IMR-90 (cell line): ENCODE measurements around the gene PGBD5. TPM values are rescaled to one million over a fixed set of nuclear protein-coding genes. Genes with fewer than 3 reads are reported as not detected.

Source experiments
- ATAC-seq: fragments of 200-7000 bp; cut with Tn5 transposase; 2 replicates; pipeline ENCODE4 v1.9.1; 2020; ENCODE audit warnings: low read depth, mild to moderate bottlenecking, moderate library complexity
- BruUV-seq: library from RNA; stranded (reverse); fragments of 400-500 nt; replicated peaks from 2 replicates; lab custom pipeline; 2021; lab: Mats Ljungman, UMichigan
- CTCF ChIA-PET: fragments of 300-600 bp; formaldehyde crosslinking; extraction: SDS; loops from one replicate; lab custom pipeline; 2021; ENCODE audit warnings: antibody characterized with exemption; lab: Yijun Ruan, JAX
- POLR2A ChIA-PET: fragments of 300-600 bp; sonication (Branson Sonifier 250); formaldehyde crosslinking; loops from one replicate; lab custom pipeline; 2022; ENCODE audit warnings: antibody characterized with exemption; ENCODE audit not compliant: unreplicated experiment; lab: Charles Lee
- DNase-seq: peaks from one replicate; pipeline ENCODE4 v3.0.0; 2013
- H2AFZ ChIP-seq: replicated peaks from 2 replicates; pipeline ENCODE3; 2013; ENCODE audit warnings: low read length, mild to moderate bottlenecking; ENCODE audit not compliant: poor library complexity
- H2AK5ac ChIP-seq: 2 replicates; pipeline ENCODE4 v1.6.1; 2013; ENCODE audit warnings: low read depth, low read length, inconsistent platforms
- H2AK9ac ChIP-seq: replicated peaks from 2 replicates; pipeline ENCODE3; 2013; ENCODE audit warnings: mild to moderate bottlenecking, low read depth, low read length, moderate library complexity; ENCODE audit not compliant: poor library complexity
- H2BK120ac ChIP-seq: 2 replicates; pipeline ENCODE4 v1.6.1; 2013; ENCODE audit warnings: low read depth, low read length, inconsistent platforms
- H2BK15ac ChIP-seq: 3 replicates; pipeline ENCODE4 v1.6.1; 2013; ENCODE audit warnings: low read depth, low read length, inconsistent platforms
- H2BK20ac ChIP-seq: 2 replicates; pipeline ENCODE4 v1.6.1; 2013; ENCODE audit warnings: low read depth, mild to moderate bottlenecking, inconsistent platforms, low read length, moderate library complexity
- H2BK5ac ChIP-seq: 2 replicates; pipeline ENCODE4 v1.6.1; 2013; ENCODE audit warnings: mild to moderate bottlenecking, low read depth, low read length, inconsistent platforms; ENCODE audit not compliant: poor library complexity, severe bottlenecking
- H3K14ac ChIP-seq: replicated peaks from 2 replicates; pipeline ENCODE4 v1.6.1; 2013; ENCODE audit warnings: low read depth, low read length, inconsistent platforms
- H3K18ac ChIP-seq: 2 replicates; pipeline ENCODE4 v1.6.1; 2013; ENCODE audit warnings: low read depth, low read length, control low read depth
- H3K23ac ChIP-seq: 2 replicates; pipeline ENCODE4 v1.6.1; 2013; ENCODE audit warnings: low read depth, low read length, inconsistent platforms
- H3K27ac ChIP-seq: 2 replicates; pipeline ENCODE4 v1.5.1; 2013; ENCODE audit warnings: mild to moderate bottlenecking, control low read depth, low read length; ENCODE audit not compliant: insufficient read depth
- H3K27me3 ChIP-seq: 2 replicates; pipeline ENCODE4 v1.6.1; 2013; ENCODE audit warnings: low read length; ENCODE audit not compliant: control insufficient read depth, insufficient read depth
- H3K36me3 ChIP-seq: 2 replicates; pipeline ENCODE4 v1.6.1; 2013; ENCODE audit warnings: low read length, mixed read lengths; ENCODE audit not compliant: control insufficient read depth, insufficient read depth
- H3K4ac ChIP-seq: 2 replicates; pipeline ENCODE4 v1.6.1; 2013; ENCODE audit warnings: low read depth, low read length, inconsistent platforms
- H3K4me1 ChIP-seq: 2 replicates; pipeline ENCODE4 v1.6.1; 2013; ENCODE audit warnings: low read length, mixed read lengths; ENCODE audit not compliant: control insufficient read depth, insufficient read depth
- H3K4me2 ChIP-seq: 2 replicates; pipeline ENCODE4 v1.6.1; 2013; ENCODE audit warnings: low read depth, mild to moderate bottlenecking, control low read depth, low read length, moderate library complexity
- H3K4me3 ChIP-seq: 2 replicates; pipeline ENCODE4 v1.5.1; 2013; ENCODE audit warnings: low read depth, mild to moderate bottlenecking, control low read depth, low read length, moderate library complexity; ENCODE audit not compliant: insufficient read depth
- H3K56ac ChIP-seq: 2 replicates; pipeline ENCODE4 v1.6.1; 2013; ENCODE audit warnings: low read length, inconsistent platforms; ENCODE audit not compliant: insufficient read depth; ENCODE audit errors: extremely low read depth
- H3K79me1 ChIP-seq, 2 experiments: 2 replicates each; pipeline ENCODE4 v1.6.1; 2013; ENCODE audit warnings: low read length in 2 of 2, inconsistent platforms in 1 of 2, low read depth in 1 of 2
- H3K9ac ChIP-seq: 2 replicates; pipeline ENCODE4 v1.6.1; 2013; ENCODE audit warnings: low read depth, low read length, control low read depth
- H3K9me1 ChIP-seq: 2 replicates; pipeline ENCODE4 v1.6.1; 2013; ENCODE audit warnings: low read length, inconsistent platforms; ENCODE audit not compliant: insufficient read depth
- H3K9me3 ChIP-seq: 2 replicates; pipeline ENCODE4 v1.6.1; 2013; ENCODE audit warnings: low read length; ENCODE audit not compliant: control insufficient read depth, insufficient read depth
- H4K20me1 ChIP-seq: 2 replicates; pipeline ENCODE4 v1.6.1; 2013; ENCODE audit warnings: low read length, inconsistent platforms; ENCODE audit not compliant: insufficient read depth
- H4K5ac ChIP-seq: 2 replicates; pipeline ENCODE4 v1.6.1; 2013; ENCODE audit warnings: mild to moderate bottlenecking, low read depth, low read length, control low read depth
- H4K8ac ChIP-seq, 2 experiments: 2 replicates each; pipeline ENCODE4 v1.6.1; 2013; ENCODE audit warnings: low read depth in 2 of 2, low read length in 2 of 2, control low read depth in 1 of 2, inconsistent platforms in 1 of 2
- H4K91ac ChIP-seq: 2 replicates; pipeline ENCODE4 v1.6.1; 2013; ENCODE audit warnings: low read depth, low read length, inconsistent platforms; ENCODE audit not compliant: insufficient read depth
- BHLHE40 ChIP-seq: fragments of 150-350 bp; IDR thresholded peaks from 2 replicates; pipeline ENCODE4 v1.6.1; 2016; ENCODE audit warnings: mild to moderate bottlenecking, low read depth, low read length
- CEBPB ChIP-seq: IDR thresholded peaks from 2 replicates; pipeline ENCODE4 v1.6.1; 2012; ENCODE audit warnings: low read depth, low read length, improper control_type of control experiment
- CHD1 ChIP-seq: IDR thresholded peaks from 2 replicates; pipeline ENCODE4 v1.6.1; 2012; ENCODE audit warnings: low read depth, low read length, improper control_type of control experiment
- CTCF ChIP-seq: conservative IDR thresholded peaks from 2 replicates; pipeline ENCODE4 v1.5.1; 2012; ENCODE audit warnings: mild to moderate bottlenecking, low read depth, low read length, improper control_type of control experiment
- ELK1 ChIP-seq: fragments of 150-350 bp; IDR thresholded peaks from 2 replicates; pipeline ENCODE4 v1.6.1; 2016; ENCODE audit warnings: low read depth, mild to moderate bottlenecking, low read length, moderate library complexity, borderline replicate concordance
- FOS ChIP-seq: fragments of 150-350 bp; IDR thresholded peaks from 2 replicates; pipeline ENCODE4 v1.6.1; 2016; ENCODE audit warnings: low read depth, low read length
- MAFK ChIP-seq: IDR thresholded peaks from 2 replicates; pipeline ENCODE4 v1.6.1; 2012; ENCODE audit warnings: low read depth, low read length, improper control_type of control experiment
- MAZ ChIP-seq: IDR thresholded peaks from 2 replicates; pipeline ENCODE4 v1.6.1; 2012; ENCODE audit warnings: low read depth, mild to moderate bottlenecking, low read length, improper control_type of control experiment, moderate library complexity, borderline replicate concordance
- MXI1 ChIP-seq: IDR thresholded peaks from 2 replicates; pipeline ENCODE4 v1.6.1; 2012; ENCODE audit warnings: low read depth, mild to moderate bottlenecking, low read length, moderate library complexity, borderline replicate concordance
- NFE2L2 ChIP-seq: fragments of 150-350 bp; IDR thresholded peaks from 2 replicates; pipeline ENCODE4 v1.6.1; 2016; ENCODE audit warnings: low read depth, mild to moderate bottlenecking, low read length
- POLR2A ChIP-seq: IDR thresholded peaks from 2 replicates; pipeline ENCODE4 v1.6.1; 2012; ENCODE audit warnings: mild to moderate bottlenecking, low read depth, low read length
- RAD21 ChIP-seq: IDR thresholded peaks from 2 replicates; pipeline ENCODE4 v1.6.1; 2012; ENCODE audit warnings: low read length, improper control_type of control experiment
- RCOR1 ChIP-seq: IDR thresholded peaks from 2 replicates; pipeline ENCODE4 v1.6.1; 2012; ENCODE audit warnings: mild to moderate bottlenecking, low read length, improper control_type of control experiment; ENCODE audit not compliant: insufficient replicate concordance
- RFX5 ChIP-seq: IDR thresholded peaks from 2 replicates; pipeline ENCODE4 v1.8.0; 2012; ENCODE audit warnings: low read depth, mild to moderate bottlenecking, low read length, moderate library complexity
- SMC3 ChIP-seq: fragments of 150-350 bp; IDR thresholded peaks from 2 replicates; pipeline ENCODE4 v1.6.1; 2016; ENCODE audit warnings: low read depth, mild to moderate bottlenecking, antibody characterized with exemption, low read length, moderate library complexity
- USF2 ChIP-seq: fragments of 150-350 bp; IDR thresholded peaks from 2 replicates; pipeline ENCODE4 v1.6.1; 2017; ENCODE audit warnings: mild to moderate bottlenecking, antibody characterized with exemption, low read length, low read depth
- WGBS, 2 experiments: methylation state at CpG; one replicate each; pipeline versions ENCODE4 v1.1.5 to v1.1.7; 2013; ENCODE audit warnings: missing lambda C conversion rate in 2 of 2; ENCODE audit not compliant: insufficient read length in 1 of 2; ENCODE audit errors: extremely low coverage in 2 of 2; 5-methylcytosine and 5-hydroxymethylcytosine counted together
- dilution Hi-C: fragments of 300-500 bp; cut with HindIII; formaldehyde crosslinking; loops from one replicate; pipeline ENCODE4 v1.14.3; 2018; ENCODE audit warnings: low sequenced_read_pairs; ENCODE audit not compliant: unreplicated experiment
- in situ Hi-C: fragments of 300-500 bp; cut with MboI; formaldehyde crosslinking; loops from 3 replicates; pipeline ENCODE4 v1.14.3; 2019; ENCODE audit warnings: low sequenced_read_pairs, inconsistent platforms, mixed read lengths
- intact Hi-C: fragments of 100-400 bp; cut with micrococcal nuclease; formaldehyde crosslinking; loops from 2 replicates; pipeline ENCODE4 v1.10.0; 2022
- polyA plus RNA-seq, 3 experiments: library from polyadenylated mRNA; depleted of rRNA; stranded (reverse); fragments of >200 nt; gene quantifications; 2 replicates each; pipeline ENCODE4 v1.2.3, GENCODE V29; 2012; ENCODE audit warnings: low replicate concordance in 1 of 3
- total RNA-seq: library from RNA; depleted of rRNA; stranded (reverse); fragments of >200 nt; gene quantifications from 2 replicates; pipeline ENCODE4 v1.2.3, GENCODE V29; 2012

Gene PGBD5
- total and polyA plus RNA-seq, 2 of the 4 experiments (the other 2 are of a cell fraction), result 0.18 to 0.36 TPM

- no peaks in the 10 kb centered on the region for H4K20me1 ChIP-seq
- no peaks in the 10 kb centered on the region for H3K9me3 ChIP-seq
- no peak overlapping the region for H2AK5ac ChIP-seq
- H2BK5ac ChIP-seq, result no peak overlapping the region
- no peak overlapping the region for H4K5ac ChIP-seq
- no peaks in the 10 kb centered on the region for H3K9me1 ChIP-seq
- dilution Hi-C loops, result no loop called here
- H3K9ac ChIP-seq, result no peak overlapping the region
- ATAC-seq, result no peak
- no peak overlapping the region for H4K8ac ChIP-seq
- no peak overlapping the region for H2BK15ac ChIP-seq
- H3K4me1 ChIP-seq, result no peaks in the 10 kb centered on the region; the same call in 1 of the 2 replicates
- no peak overlapping the region for H3K14ac ChIP-seq
- no peak overlapping the region for H3K18ac ChIP-seq
- H3K4ac ChIP-seq, result no peak overlapping the region
- no peaks in the 10 kb centered on the region for H3K27me3 ChIP-seq
- in situ Hi-C loops, result no loop called here
- no peaks in the 10 kb centered on the region for H3K36me3 ChIP-seq
- H3K4me3 ChIP-seq, result no peak overlapping the region
- BruUV-seq, result no TSS peak
- POLR2A ChIA-PET, result no interaction called here
- TF ChIP-seq FOS, result no peak
- no peak for TF ChIP-seq ELK1
- no peak for TF ChIP-seq CEBPB
- TF ChIP-seq CHD1, result no peak
- TF ChIP-seq USF2, result no peak
- no peak for TF ChIP-seq CTCF
- no peak for TF ChIP-seq SMC3
- no peak for TF ChIP-seq MAZ
- TF ChIP-seq RCOR1, result no peak
- TF ChIP-seq BHLHE40, result no peak
- no peak for TF ChIP-seq RAD21
- TF ChIP-seq MXI1, result no peak
- TF ChIP-seq MAFK, result no peak
- TF ChIP-seq POLR2A, result no peak
- no peak for TF ChIP-seq RFX5
- TF ChIP-seq NFE2L2, result no peak
- no peak overlapping the region for H4K91ac ChIP-seq
- H3K27ac ChIP-seq, result no peak overlapping the region
- H2BK120ac ChIP-seq, result no peak overlapping the region
- no peak overlapping the region for H3K23ac ChIP-seq
- no peak overlapping the region for H2AK9ac ChIP-seq
- H3K4me2 ChIP-seq, result no peak overlapping the region
- WGBS, 2 experiments, result no CpG with 5 or more reads among the region's 7 CpGs
- intact Hi-C loops, result no loop called here
- DNase-seq, result no peak
- H3K79me1 ChIP-seq, result no peaks in the 10 kb centered on the region
- no peak overlapping the region for H2AFZ ChIP-seq
- no peak overlapping the region for H3K56ac ChIP-seq
- CTCF ChIA-PET, result no interaction called here
- H2BK20ac ChIP-seq, result no peak overlapping the region
These were observed 96.0 kb downstream of the PGBD5 start for GRCh38 chr1:230330157-230330556.
